NCI-H82 (cell line): ENCODE results near the gene SPRR4.
"Not testable (repeated sequence)": the region's sequence is repeated elsewhere in the genome, so short reads cannot be mapped to it uniquely, and the experiment has no call there.

Experiments used
- DNase-seq: peaks from one replicate; lab custom pipeline; 2025; lab: John Stamatoyannopoulos, UW

The SPRR4 gene

DNA sequence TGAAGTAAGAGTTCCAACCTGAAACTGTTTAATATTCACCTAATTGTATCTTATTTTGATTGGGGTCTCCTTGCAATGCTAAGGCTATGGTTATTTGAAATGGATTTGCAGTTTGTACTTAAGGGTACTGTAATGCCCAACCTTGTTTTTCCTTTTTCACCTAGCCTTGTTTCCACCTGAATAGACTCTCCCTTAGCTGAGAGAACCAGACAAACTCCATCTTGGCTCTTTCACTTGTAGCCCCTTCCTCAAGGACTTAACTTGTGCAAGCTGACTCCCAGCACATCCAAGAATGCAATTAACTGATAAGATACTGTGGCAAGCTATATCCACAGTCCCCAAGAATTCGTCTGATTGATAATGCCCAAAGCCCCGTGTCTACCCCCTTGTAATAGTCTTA lies 51.4 kb downstream of the SPRR4 start:
- not testable (repeated sequence) for DNase-seq
